Endothelial cell (in vitro differentiated cells): ENCODE data around the gene DHX32. TPM values are rescaled to one million over a fixed set of nuclear protein-coding genes. Genes with fewer than 3 reads are reported as not detected.
"Not testable (repeated sequence)": the region's sequence is repeated elsewhere in the genome, so short reads cannot be mapped to it uniquely, and the experiment has no call there.

ENCODE experiments used
- DNase-seq: peaks from one replicate; pipeline ENCODE4 v3.0.0; 2021; ENCODE audit warnings: low spot score
- H3K27ac Mint-ChIP-seq: one replicate; pipeline ENCODE4 v1.8.0; 2021; ENCODE audit warnings: mixed read lengths, inconsistent platforms; ENCODE audit not compliant: unreplicated experiment
- H3K27me3 Mint-ChIP-seq: one replicate; pipeline ENCODE4 v1.8.0; 2021; ENCODE audit warnings: mild to moderate bottlenecking, moderate library complexity, mixed read lengths, inconsistent platforms; ENCODE audit not compliant: unreplicated experiment
- H3K36me3 Mint-ChIP-seq: one replicate; pipeline ENCODE4 v1.8.0; 2021; ENCODE audit warnings: mild to moderate bottlenecking, low read depth, mixed read lengths, inconsistent platforms; ENCODE audit not compliant: unreplicated experiment
- H3K4me1 Mint-ChIP-seq: one replicate; pipeline ENCODE4 v1.8.0; 2021; ENCODE audit warnings: mild to moderate bottlenecking, mixed read lengths, inconsistent platforms; ENCODE audit not compliant: unreplicated experiment
- H3K4me3 Mint-ChIP-seq: one replicate; pipeline ENCODE4 v1.8.0; 2021; ENCODE audit warnings: mild to moderate bottlenecking, mixed read lengths, inconsistent platforms; ENCODE audit not compliant: unreplicated experiment
- H3K9me3 Mint-ChIP-seq: one replicate; pipeline ENCODE4 v1.8.0; 2021; ENCODE audit warnings: mixed read lengths, inconsistent platforms; ENCODE audit not compliant: unreplicated experiment
- long read RNA-seq: library from polyadenylated mRNA; unstranded; transcript quantifications from one replicate; pipeline ENCODE4 v2.0.0, GENCODE V29; 2020; ENCODE audit not compliant: unreplicated experiment
- total RNA-seq: library from RNA; stranded (reverse); fragmentation: NEBNext Ultra II Directional; extraction: Animal tissue kit (Norgen Biotek cat#: 25700); gene quantifications from one replicate; pipeline ENCODE4 v1.2.1, GENCODE V29; 2021; ENCODE audit not compliant: unreplicated experiment
- TF ChIP-seq, protein P1 (sequence below): fragments of 200-600 bp; sonication (generic); IDR thresholded peaks from one replicate; pipeline ENCODE4 v1.5.0; 2021; ENCODE audit warnings: antibody characterized with exemption; ENCODE audit not compliant: unreplicated experiment

The DHX32 gene, protein sequence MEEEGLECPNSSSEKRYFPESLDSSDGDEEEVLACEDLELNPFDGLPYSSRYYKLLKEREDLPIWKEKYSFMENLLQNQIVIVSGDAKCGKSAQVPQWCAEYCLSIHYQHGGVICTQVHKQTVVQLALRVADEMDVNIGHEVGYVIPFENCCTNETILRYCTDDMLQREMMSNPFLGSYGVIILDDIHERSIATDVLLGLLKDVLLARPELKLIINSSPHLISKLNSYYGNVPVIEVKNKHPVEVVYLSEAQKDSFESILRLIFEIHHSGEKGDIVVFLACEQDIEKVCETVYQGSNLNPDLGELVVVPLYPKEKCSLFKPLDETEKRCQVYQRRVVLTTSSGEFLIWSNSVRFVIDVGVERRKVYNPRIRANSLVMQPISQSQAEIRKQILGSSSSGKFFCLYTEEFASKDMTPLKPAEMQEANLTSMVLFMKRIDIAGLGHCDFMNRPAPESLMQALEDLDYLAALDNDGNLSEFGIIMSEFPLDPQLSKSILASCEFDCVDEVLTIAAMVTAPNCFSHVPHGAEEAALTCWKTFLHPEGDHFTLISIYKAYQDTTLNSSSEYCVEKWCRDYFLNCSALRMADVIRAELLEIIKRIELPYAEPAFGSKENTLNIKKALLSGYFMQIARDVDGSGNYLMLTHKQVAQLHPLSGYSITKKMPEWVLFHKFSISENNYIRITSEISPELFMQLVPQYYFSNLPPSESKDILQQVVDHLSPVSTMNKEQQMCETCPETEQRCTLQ
- 54.0 TPM for total RNA-seq
- long read RNA-seq, partial matches to known transcripts = 7 of 38 reads
- long read RNA-seq, other reads (novel, unspliced or antisense) = 30 of 38 reads

DNA sequence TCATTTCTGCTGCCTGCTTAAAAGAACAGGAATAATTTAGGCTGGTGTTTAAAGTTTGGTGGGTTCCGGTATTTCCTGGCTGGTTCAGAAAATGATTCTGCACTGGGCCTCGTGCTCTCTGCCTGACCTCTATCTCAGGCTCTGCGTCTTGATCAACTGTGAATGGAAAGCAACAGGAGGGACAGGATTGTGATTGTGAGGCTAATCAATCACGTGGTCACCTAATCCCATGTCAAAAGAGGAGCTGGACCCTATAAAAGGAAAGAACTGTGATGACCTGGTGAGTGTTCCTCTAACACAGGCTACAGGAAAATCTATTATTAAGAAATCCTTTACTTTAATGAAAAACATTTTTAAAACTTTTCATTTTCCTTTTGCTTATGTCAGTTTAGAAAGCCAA lies at the start of gene DHX32:
TSS of gene DHX32 (minus strand) at position 101 of the 400 bp plus-strand sequence. CDS start 468 bp downstream, outside the sequence.
- peaks cover 3% of the 10 kb centered on the region for H3K4me1 Mint-ChIP-seq
- TF ChIP-seq, protein P1, sequence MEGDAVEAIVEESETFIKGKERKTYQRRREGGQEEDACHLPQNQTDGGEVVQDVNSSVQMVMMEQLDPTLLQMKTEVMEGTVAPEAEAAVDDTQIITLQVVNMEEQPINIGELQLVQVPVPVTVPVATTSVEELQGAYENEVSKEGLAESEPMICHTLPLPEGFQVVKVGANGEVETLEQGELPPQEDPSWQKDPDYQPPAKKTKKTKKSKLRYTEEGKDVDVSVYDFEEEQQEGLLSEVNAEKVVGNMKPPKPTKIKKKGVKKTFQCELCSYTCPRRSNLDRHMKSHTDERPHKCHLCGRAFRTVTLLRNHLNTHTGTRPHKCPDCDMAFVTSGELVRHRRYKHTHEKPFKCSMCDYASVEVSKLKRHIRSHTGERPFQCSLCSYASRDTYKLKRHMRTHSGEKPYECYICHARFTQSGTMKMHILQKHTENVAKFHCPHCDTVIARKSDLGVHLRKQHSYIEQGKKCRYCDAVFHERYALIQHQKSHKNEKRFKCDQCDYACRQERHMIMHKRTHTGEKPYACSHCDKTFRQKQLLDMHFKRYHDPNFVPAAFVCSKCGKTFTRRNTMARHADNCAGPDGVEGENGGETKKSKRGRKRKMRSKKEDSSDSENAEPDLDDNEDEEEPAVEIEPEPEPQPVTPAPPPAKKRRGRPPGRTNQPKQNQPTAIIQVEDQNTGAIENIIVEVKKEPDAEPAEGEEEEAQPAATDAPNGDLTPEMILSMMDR = no peak
- H3K27ac Mint-ChIP-seq = no peak within 1 kb of the TSS
- DNase-seq = no peak
- peaks cover 24% of the 10 kb centered on the region for H3K36me3 Mint-ChIP-seq
- no peaks in the 10 kb centered on the region for H3K27me3 Mint-ChIP-seq
- H3K4me3 Mint-ChIP-seq = no peak within 1 kb of the TSS
- H3K9me3 Mint-ChIP-seq = no peaks in the 10 kb centered on the region

DNA sequence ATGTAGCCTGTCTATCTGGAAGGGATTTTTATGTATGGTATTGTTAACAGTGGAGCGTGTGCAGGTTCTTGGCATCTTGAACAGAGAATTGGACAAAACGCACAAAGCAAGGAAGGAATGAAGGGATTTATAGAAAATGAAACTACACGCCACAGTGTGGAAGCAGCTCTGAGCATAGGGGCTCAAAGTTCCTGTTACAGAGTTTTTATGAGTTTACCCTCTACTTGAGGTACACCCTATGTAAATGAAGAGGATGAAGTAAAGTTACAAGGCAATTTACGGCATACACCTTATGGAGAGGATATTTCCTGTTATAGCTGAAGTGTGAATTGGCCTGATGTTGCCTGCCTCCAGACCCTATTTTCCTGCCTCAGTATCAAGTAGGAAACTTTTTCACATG lies 48.5 kb upstream of the DHX32 start:
- Mint-ChIP-seq H3K27me3 (no peaks in the 10 kb centered on the region), H3K36me3 (no peaks in the 10 kb centered on the region), H3K4me1 (no peaks in the 10 kb centered on the region), H3K4me3 (no peak overlapping the region), H3K27ac (no peak overlapping the region), H3K9me3 (no peaks in the 10 kb centered on the region)
- TF ChIP-seq, protein P1 = no peak
- no peak for DNase-seq

DNA sequence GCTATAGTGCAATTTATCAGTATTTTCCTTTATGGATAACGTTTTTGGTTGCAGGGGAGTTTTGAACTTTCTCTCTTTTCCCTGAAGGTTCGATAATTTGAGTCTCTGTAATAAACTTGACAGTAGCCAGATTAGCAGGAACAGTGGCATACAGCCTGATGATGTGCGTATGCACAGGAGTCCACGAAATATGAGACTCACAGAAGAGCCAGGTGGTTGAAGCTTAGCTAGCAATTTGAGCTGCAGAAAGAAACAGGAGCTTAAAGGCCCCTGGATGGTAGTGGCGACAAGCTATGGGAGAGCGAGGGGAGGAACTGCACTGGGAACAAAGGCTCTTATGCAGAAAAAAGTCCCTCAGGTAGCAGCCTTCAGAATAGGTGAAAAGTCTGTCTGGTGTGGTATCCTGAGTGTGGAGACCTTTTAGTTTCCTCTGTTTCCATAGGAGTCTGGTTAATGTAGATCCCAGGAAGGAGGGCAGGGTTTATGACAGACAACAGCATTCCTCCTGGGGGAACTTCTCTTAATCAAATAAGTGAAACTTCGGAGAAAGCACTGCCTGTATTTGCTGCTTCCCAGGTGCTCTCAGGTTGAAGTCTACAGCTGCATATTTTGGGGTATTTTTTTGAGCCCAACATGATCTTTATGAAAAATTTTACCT lies 48.0 kb upstream of the DHX32 start:
- H3K4me1 Mint-ChIP-seq = no peaks in the 10 kb centered on the region
- no peaks in the 10 kb centered on the region for H3K36me3 Mint-ChIP-seq
- H3K27ac Mint-ChIP-seq = no peak overlapping the region
- no peak for DNase-seq
- TF ChIP-seq, protein P1 = no peak
- H3K4me3 Mint-ChIP-seq = no peak overlapping the region
- H3K9me3 Mint-ChIP-seq = no peaks in the 10 kb centered on the region
- no peaks in the 10 kb centered on the region for H3K27me3 Mint-ChIP-seq

DNA sequence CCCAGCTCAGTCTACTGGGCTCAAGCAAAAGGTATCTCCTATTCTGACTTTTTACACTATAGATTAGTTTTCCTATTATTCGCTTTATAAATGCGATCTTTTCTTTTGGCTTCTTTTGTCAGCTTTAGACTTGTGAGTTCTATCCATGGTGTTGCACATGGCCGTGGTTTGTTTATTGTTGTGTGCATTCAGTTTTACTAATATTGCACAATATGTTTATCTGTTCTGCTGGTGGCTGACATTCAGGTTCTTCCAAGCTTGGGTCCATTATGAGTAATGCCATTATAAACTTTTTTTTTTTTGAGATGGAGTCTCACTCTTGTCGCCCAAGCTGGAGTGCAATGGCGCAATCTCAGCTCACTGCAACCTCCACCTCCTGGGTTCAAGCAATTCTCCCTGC lies 46.2 kb upstream of the DHX32 start:
- not testable (repeated sequence) for H3K4me1 Mint-ChIP-seq, H3K36me3 Mint-ChIP-seq, DNase-seq, H3K4me3 Mint-ChIP-seq, H3K27ac Mint-ChIP-seq, H3K9me3 Mint-ChIP-seq, H3K27me3 Mint-ChIP-seq

DNA sequence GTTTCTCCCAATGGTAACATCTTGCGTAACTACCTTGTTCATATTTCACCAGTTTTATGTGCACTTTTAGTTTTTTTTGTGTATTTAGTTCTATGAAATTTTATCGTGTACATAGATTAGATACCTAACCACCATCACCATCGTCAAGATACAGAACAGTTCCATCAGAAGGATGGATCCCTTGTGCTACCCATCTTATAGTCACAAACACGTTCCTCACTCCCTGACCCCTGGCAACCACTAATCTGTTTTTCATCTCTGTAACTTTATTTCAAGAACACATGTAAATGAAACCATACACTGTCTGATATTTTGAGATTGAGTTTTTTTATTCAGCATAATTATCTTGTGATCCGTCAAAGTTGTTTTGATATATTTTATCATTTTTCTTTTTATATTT lies 45.2 kb upstream of the DHX32 start:
- TF ChIP-seq, protein P1 = no peak
- Mint-ChIP-seq H3K4me3 (no peak overlapping the region), H3K27me3 (no peaks in the 10 kb centered on the region), H3K27ac (no peak overlapping the region), H3K9me3 (no peaks in the 10 kb centered on the region), H3K4me1 (no peaks in the 10 kb centered on the region), H3K36me3 (no peaks in the 10 kb centered on the region)
- no peak for DNase-seq
